GM23338 (cell line): ENCODE measurements around the gene DRD5.
"Not testable (repeated sequence)": the region's sequence is repeated elsewhere in the genome, so short reads cannot be mapped to it uniquely, and the experiment has no call there.

ENCODE experiments used
- EZH2 ChIP-seq: fragments of 200-600 bp; sonication (generic); IDR thresholded peaks from one replicate; pipeline ENCODE4 v1.8.0; 2017; ENCODE audit warnings: antibody characterized with exemption, mild to moderate bottlenecking, low read depth; ENCODE audit not compliant: unreplicated experiment
- EZH2phosphoT487 ChIP-seq: fragments of 200-600 bp; sonication (generic); IDR thresholded peaks from one replicate; pipeline ENCODE4 v1.8.1; 2018; ENCODE audit warnings: antibody characterized with exemption; ENCODE audit not compliant: unreplicated experiment
- JUNB ChIP-seq: IDR thresholded peaks from one replicate; pipeline ENCODE4 v1.6.1; 2016; ENCODE audit warnings: antibody characterized with exemption; ENCODE audit not compliant: unreplicated experiment
- POLR2AphosphoS5 ChIP-seq: IDR thresholded peaks from 2 replicates; pipeline ENCODE4 v1.6.1; 2016; ENCODE audit warnings: antibody characterized with exemption, low read depth
- TF ChIP-seq, protein P1 (sequence below), 2 experiments: fragments of 200-600 bp in 1 of 2; sonication (generic) in 1 of 2; conservative IDR thresholded peaks; 2 replicates each; pipeline versions ENCODE4 v1.5.1 to v1.6.1; 2016 to 2017; ENCODE audit warnings: antibody characterized with exemption in 2 of 2, low read depth in 2 of 2, mild to moderate bottlenecking in 2 of 2, moderate library complexity in 1 of 2
- TF ChIP-seq, protein P2 (sequence below): IDR thresholded peaks from one replicate; pipeline ENCODE4 v1.6.1; 2018; ENCODE audit warnings: antibody characterized with exemption; ENCODE audit not compliant: unreplicated experiment

DNA sequence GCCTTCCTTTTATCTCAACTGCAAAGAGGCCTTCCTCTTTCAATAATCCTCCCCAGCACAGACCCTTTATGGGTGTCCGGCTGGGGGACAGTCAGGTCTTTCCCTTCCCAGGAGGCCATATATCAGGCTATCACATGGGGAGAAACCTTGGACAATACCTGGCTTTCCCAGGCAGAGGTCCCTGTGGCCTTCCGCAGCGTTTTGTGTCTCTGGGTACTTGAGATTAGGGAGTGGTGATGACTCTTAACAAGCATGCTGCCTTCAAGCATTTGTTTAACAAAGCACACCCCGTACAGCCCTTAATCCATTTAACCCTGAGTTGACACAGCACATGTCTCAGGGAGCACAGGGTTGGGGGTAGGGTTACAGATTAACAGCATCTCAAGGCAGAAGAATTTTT, 49.2 kb upstream of the DRD5 start:
- TF ChIP-seq, protein P1, sequence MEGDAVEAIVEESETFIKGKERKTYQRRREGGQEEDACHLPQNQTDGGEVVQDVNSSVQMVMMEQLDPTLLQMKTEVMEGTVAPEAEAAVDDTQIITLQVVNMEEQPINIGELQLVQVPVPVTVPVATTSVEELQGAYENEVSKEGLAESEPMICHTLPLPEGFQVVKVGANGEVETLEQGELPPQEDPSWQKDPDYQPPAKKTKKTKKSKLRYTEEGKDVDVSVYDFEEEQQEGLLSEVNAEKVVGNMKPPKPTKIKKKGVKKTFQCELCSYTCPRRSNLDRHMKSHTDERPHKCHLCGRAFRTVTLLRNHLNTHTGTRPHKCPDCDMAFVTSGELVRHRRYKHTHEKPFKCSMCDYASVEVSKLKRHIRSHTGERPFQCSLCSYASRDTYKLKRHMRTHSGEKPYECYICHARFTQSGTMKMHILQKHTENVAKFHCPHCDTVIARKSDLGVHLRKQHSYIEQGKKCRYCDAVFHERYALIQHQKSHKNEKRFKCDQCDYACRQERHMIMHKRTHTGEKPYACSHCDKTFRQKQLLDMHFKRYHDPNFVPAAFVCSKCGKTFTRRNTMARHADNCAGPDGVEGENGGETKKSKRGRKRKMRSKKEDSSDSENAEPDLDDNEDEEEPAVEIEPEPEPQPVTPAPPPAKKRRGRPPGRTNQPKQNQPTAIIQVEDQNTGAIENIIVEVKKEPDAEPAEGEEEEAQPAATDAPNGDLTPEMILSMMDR (conservative IDR thresholded peaks at IDR 0.05; ENCODE audit: low read depth in 2 of 2) = not testable (repeated sequence)
- TF ChIP-seq, protein P2, sequence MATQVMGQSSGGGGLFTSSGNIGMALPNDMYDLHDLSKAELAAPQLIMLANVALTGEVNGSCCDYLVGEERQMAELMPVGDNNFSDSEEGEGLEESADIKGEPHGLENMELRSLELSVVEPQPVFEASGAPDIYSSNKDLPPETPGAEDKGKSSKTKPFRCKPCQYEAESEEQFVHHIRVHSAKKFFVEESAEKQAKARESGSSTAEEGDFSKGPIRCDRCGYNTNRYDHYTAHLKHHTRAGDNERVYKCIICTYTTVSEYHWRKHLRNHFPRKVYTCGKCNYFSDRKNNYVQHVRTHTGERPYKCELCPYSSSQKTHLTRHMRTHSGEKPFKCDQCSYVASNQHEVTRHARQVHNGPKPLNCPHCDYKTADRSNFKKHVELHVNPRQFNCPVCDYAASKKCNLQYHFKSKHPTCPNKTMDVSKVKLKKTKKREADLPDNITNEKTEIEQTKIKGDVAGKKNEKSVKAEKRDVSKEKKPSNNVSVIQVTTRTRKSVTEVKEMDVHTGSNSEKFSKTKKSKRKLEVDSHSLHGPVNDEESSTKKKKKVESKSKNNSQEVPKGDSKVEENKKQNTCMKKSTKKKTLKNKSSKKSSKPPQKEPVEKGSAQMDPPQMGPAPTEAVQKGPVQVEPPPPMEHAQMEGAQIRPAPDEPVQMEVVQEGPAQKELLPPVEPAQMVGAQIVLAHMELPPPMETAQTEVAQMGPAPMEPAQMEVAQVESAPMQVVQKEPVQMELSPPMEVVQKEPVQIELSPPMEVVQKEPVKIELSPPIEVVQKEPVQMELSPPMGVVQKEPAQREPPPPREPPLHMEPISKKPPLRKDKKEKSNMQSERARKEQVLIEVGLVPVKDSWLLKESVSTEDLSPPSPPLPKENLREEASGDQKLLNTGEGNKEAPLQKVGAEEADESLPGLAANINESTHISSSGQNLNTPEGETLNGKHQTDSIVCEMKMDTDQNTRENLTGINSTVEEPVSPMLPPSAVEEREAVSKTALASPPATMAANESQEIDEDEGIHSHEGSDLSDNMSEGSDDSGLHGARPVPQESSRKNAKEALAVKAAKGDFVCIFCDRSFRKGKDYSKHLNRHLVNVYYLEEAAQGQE = not testable (repeated sequence)
- not testable (repeated sequence) for TF ChIP-seq EZH2phosphoT487, POLR2AphosphoS5, EZH2, JUNB
